Cardiac ventricle fibroblast (primary cell): ENCODE data around the gene RRAD. TPM values are rescaled to one million over a fixed set of nuclear protein-coding genes. Genes with fewer than 3 reads are reported as not detected.

Source experiments
- total RNA-seq: library from RNA; depleted of rRNA; stranded (reverse); fragments of >200 nt; gene quantifications from 2 replicates; pipeline ENCODE4 v1.2.3, GENCODE V29; 2015

RRAD gene, protein sequence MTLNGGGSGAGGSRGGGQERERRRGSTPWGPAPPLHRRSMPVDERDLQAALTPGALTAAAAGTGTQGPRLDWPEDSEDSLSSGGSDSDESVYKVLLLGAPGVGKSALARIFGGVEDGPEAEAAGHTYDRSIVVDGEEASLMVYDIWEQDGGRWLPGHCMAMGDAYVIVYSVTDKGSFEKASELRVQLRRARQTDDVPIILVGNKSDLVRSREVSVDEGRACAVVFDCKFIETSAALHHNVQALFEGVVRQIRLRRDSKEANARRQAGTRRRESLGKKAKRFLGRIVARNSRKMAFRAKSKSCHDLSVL
- 1.00 TPM in 1 of 2 replicates, not detected in the other for total RNA-seq

DNA sequence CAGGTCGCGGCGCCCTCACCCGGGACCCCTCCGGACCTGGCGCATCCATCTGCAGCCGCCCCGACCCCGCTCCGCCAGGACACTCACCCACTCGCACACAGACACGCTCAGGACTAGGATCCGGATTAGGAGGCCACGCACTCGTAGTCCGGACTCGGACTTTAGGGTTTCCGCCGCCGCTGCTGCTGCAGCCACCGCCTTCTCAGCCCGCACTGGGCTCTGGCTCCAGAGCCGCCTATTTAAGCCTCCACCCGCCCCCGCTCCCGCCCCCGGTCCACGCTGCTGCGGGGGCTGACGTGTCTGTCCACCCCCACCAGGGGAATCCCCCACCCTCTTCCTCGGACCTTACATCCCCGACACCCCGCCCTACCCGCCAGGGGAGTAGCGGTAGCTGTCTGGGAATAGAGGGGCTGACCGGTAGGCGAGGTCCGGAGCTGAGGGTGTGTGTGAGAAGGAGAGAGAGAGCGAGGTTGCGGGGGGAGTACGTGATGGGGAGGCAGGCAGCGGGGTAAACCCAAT is at the start of gene RRAD:
Gene RRAD, minus strand, starts transcription at position 214 of the 519 bp plus-strand sequence. CDS start 356 bp downstream, outside the sequence.

DNA sequence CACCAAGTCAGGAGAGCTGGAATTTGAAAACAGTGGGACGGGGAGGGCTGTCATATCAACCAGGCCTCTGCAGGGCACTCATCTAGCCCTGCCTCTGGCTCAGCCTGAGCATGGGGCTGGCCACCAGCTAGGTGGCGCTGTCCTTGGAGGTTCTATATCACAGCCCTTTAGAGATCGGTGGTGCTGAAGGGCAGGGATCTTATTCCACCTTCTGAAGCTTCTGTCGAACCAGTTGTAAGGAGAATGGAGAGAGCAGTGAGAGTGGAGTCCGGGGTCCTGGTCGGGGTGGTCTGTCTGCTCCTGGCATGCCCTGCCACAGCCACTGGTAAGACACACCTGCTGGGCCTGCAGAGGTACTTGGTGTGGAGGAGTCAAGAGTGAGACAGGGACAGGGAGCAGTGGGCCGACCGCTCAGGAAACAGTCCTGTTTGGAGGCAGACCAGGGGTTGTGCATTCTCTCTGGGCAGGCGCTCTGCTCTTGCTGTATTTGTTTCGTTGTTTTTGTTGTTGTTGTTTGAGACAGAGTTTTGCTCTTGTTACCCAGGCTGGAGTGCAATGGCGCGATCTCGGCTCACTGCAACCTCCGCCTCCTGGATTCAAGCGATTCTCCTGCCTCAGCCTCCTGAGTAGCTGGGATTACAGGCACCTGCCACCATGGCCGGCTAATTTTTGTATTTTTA is 35.9 kb upstream of the RRAD start, which contains the start of gene CES3:
Gene CES3, plus strand, starts transcription at position 202 of the 680 bp plus-strand sequence. Its CDS starts 42 bp downstream, at position 244.

DNA sequence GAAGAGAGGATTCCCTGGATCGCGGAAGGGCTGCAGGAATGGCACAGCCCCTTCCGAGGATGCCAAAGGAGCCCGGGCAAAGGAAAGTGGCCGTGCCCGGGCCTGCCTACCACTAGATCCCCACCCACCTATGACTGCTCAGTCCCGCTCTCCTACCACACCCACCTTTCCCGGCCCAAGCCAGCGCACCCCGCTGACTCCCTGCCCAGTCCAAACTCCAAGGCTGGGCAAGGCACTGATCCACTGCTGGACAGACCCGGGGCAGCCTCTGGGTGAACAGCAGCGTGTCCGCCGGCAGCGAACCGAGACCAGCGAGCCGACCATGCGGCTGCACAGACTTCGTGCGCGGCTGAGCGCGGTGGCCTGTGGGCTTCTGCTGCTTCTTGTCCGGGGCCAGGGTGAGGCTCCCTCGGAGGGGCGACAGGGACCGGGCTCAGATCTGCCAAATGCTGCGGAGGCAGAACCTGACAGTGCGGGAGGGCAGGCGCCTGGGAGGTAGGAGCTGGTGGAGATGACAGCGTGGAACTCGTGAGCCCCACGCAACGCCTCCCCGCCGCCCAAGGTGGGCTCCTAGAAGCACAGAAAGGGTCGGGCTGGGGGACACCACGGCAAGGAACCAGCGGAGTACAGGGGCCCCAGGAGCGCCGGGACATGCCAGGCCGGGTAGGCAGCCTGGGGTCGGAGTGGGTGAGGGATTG is 10.1 kb upstream of the RRAD start, which contains the start of gene CES2:
Gene CES2, plus strand, starts transcription at position 203 of the 698 bp plus-strand sequence. Its CDS starts 120 bp downstream, at position 323.

DNA sequence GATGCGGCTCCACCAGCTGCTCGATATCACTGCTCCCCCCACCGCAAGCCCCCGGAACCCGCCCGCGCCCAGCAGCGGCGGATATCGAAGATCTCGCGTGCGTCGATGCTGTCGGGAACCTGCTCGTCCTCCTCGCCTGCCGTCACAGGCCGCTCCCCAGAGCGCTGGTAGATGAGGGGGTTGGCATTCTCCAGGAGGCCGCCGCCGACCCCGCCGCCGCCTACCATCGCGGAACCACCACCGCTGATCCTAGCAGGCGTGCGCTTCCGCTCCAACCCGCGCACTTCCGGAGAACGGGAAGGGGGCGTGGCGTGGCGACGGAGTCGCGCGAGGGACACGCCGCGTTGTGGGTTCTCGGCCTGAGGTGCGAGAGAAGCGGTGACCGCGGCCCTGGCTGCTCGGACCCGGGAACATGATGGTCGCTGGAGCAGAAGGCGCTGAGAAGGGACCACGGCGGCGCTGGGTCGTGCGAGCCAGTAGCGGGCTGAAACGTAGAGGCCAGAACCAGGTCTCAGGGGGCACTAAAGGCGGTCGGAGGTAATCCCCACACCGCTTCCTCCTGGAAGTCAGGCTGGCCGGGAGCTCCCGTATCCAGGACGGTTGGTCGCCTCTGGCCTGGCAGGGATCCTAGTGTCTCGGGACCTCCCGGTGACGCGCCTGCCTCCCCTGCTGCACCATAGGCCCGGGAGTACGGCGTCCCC is 9.0 kb upstream of the RRAD start, which contains the start of gene CIAO2B:
Gene CIAO2B, minus strand, starts transcription at position 265 of the 701 bp plus-strand sequence. Its CDS starts 38 bp downstream, at position 227.

DNA sequence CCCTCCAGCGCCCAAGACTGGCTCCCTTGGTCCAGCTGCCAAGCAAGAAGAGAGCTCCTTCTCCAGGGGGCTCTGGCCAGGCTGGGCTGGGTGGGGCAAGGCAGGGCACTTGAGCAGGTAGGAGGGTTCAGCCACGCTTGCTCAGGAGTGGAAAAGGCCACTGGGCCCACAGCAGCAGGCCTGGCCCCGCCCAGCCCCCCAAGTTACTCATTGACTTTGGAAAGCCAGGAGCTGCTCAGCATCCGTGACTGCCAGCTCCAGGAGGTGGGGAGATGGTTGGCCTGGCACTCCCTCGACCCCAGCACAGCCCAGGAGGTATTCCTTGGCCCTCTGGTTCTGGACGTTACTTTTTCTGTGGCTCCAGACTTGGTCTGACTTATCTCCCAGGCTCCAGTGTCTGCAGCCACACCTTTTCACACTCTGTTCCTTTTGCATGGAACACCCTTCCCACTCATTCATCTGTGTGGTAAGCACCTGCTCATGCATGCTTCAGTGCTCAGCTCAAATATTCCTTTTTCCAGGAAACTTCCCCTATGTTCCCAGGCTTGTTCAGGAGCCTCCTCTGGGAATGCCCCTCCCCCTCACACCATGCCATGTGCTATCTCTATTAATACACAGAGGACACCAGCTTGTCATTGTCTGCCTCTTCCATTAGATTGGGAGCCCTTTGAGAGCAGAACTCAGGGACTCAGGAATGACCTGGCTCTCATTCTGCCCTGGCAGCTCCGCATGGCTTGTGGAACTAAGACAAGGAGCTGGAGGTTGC is 6.3 kb downstream of the RRAD start, which contains the start of gene CDH16:
Gene CDH16, minus strand, starts transcription at position 83 of the 766 bp plus-strand sequence. CDS start 820 bp downstream, outside the sequence.

DNA sequence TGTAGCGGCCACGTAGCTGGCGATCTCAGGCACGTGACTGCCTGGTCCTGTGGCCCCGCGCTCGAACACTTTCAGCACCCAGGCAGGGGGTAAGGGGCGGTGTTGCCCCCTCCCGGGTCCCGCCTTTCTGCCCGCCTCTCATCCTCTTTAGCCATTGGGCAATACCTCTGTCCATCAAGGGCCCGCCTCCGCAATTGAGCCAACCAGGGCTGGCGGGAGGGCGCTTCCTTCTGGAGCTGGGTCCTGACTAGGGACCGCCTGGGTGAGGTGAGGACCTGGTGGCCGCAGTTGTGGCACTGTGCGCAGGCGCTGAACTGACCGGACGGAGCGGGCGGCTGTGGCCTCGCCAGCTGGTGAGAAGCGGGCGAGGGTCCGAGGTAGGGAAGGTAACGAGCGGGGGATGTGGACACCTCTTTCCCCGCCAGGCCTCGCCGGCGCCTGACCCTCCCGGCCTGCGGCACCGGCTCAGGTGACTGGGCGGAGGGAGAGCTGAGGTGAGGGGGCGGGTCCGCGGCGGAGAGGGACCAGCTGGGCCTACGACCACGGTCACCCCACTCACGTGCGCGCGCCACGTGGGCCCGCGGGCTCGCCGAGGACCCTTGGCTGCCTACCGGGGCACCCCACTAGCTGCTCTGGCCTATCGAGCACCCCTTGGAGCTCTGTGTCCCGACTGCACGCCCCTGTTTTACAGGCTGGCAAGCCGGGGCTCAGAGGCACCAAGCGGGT is 44.9 kb downstream of the RRAD start, which contains the start of gene PDP2:
Gene PDP2, plus strand, starts transcription at position 228 of the 726 bp plus-strand sequence. CDS start 3,770 bp downstream, outside the sequence.

Other genes with a start within 250 kb of the RRAD start
- 10.8 and 11.0 TPM in 2 replicates for gene CMTM4, start 228.8 kb downstream of the RRAD start, total RNA-seq
- gene DYNC1LI2, start 173.9 kb downstream of the RRAD start, total RNA-seq = 42.3 and 74.3 TPM in 2 replicates
- gene TERB1, start 124.0 kb downstream of the RRAD start, total RNA-seq = not detected in 2 replicates
- gene NAE1, start 94.6 kb downstream of the RRAD start, total RNA-seq = 29.0 and 36.8 TPM in 2 replicates
- not detected in 2 replicates for gene CA7, start 81.1 kb downstream of the RRAD start, total RNA-seq
- gene PDP2, start 45.0 kb downstream of the RRAD start, total RNA-seq = 8.6 and 10.0 TPM in 2 replicates
- gene CDH16, start 6.7 kb downstream of the RRAD start, total RNA-seq = not detected in 2 replicates
- 35.9 and 48.6 TPM in 2 replicates for gene CIAO2B, start 8.9 kb upstream of the RRAD start, total RNA-seq
- gene CES2, start 10.0 kb upstream of the RRAD start, total RNA-seq = 17.9 and 22.6 TPM in 2 replicates
- gene CES3, start 35.7 kb upstream of the RRAD start, total RNA-seq = not detected in 2 replicates
- gene CES4A, start 63.1 kb upstream of the RRAD start, total RNA-seq = 2.2 and 4.4 TPM in 2 replicates
- gene CBFB, start 103.6 kb upstream of the RRAD start, total RNA-seq = 28.8 and 34.8 TPM in 2 replicates
- gene PHAF1, start 184.4 kb upstream of the RRAD start, total RNA-seq = 9.5 and 15.7 TPM in 2 replicates
- 59.2 and 71.5 TPM in 2 replicates for gene B3GNT9, start 225.5 kb upstream of the RRAD start, total RNA-seq
- gene TRADD, start 234.4 kb upstream of the RRAD start, total RNA-seq = 25.2 and 28.0 TPM in 2 replicates
- gene FBXL8, start 234.4 kb upstream of the RRAD start, total RNA-seq = 17.1 and 20.8 TPM in 2 replicates
- 5.3 and 7.7 TPM in 2 replicates for gene HSF4, start 239.2 kb upstream of the RRAD start, total RNA-seq
- gene NOL3, start 245.0 kb upstream of the RRAD start, total RNA-seq = 20.3 and 26.3 TPM in 2 replicates